Activated CD4-positive, alpha-beta T cell treated with anti-CD3 and anti-CD28 coated beads for 36 hours (primary cell): ENCODE results near the gene KLK3. TPM values are rescaled to one million over a fixed set of nuclear protein-coding genes. Genes with fewer than 3 reads are reported as not detected.
A peak's percentile ranks its signal among the peaks of the same experiment; 100 is the strongest.
"Not testable (repeated sequence)": the region's sequence is repeated elsewhere in the genome, so short reads cannot be mapped to it uniquely, and the experiment has no call there.

Experiments
- ATAC-seq: fragments of 200-7000 bp; cut with Tn5 transposase; one replicate; pipeline ENCODE4 v1.10.0; 2021; ENCODE audit warnings: mild to moderate bottlenecking, moderate library complexity
- CTCF ChIA-PET: fragments of 350-600 bp; sonication (Branson Sonifier 250); formaldehyde crosslinking; loops from one replicate; lab custom pipeline; 2021; ENCODE audit warnings: antibody characterized with exemption; lab: Charles Lee
- POLR2A ChIA-PET: fragments of 350-600 bp; sonication (Branson Sonifier 250); formaldehyde crosslinking; loops from one replicate; lab custom pipeline; 2021; ENCODE audit warnings: antibody characterized with exemption, inconsistent platforms; lab: Charles Lee
- DNase-seq: peaks from one replicate; pipeline ENCODE4 v3.0.0-alpha.2; 2020
- H3K27ac Mint-ChIP-seq: one replicate; pipeline ENCODE4 v1.8.0; 2021; ENCODE audit warnings: mixed read lengths
- H3K27me3 Mint-ChIP-seq: one replicate; pipeline ENCODE4 v1.8.0; 2021; ENCODE audit warnings: mixed read lengths
- H3K36me3 Mint-ChIP-seq: one replicate; pipeline ENCODE4 v1.8.0; 2021; ENCODE audit warnings: low read depth, mixed read lengths
- H3K4me1 Mint-ChIP-seq: one replicate; pipeline ENCODE4 v1.8.0; 2021; ENCODE audit warnings: mixed read lengths
- H3K4me3 Mint-ChIP-seq: one replicate; pipeline ENCODE4 v1.8.0; 2021; ENCODE audit warnings: mild to moderate bottlenecking, moderate library complexity, mixed read lengths
- H3K9me3 Mint-ChIP-seq: one replicate; pipeline ENCODE4 v1.8.0; 2021; ENCODE audit warnings: low read depth, mixed read lengths
- intact Hi-C, 2 experiments: fragments of 100-400 bp; cut with DNase I in 1 of 2; cut with micrococcal nuclease in 1 of 2; formaldehyde crosslinking; loops; one replicate each; pipeline versions ENCODE4 v1.14.2 to v1.15.1; 2022 to 2024; cut with DNase I, micrococcal nuclease
- total RNA-seq, 2 experiments: library from RNA; stranded (reverse); gene quantifications; one replicate each; pipeline ENCODE4 v1.2.3, GENCODE V29; 2021

Gene KLK3
- total RNA-seq, 2 experiments from 2014 or later: not detected

DNA sequence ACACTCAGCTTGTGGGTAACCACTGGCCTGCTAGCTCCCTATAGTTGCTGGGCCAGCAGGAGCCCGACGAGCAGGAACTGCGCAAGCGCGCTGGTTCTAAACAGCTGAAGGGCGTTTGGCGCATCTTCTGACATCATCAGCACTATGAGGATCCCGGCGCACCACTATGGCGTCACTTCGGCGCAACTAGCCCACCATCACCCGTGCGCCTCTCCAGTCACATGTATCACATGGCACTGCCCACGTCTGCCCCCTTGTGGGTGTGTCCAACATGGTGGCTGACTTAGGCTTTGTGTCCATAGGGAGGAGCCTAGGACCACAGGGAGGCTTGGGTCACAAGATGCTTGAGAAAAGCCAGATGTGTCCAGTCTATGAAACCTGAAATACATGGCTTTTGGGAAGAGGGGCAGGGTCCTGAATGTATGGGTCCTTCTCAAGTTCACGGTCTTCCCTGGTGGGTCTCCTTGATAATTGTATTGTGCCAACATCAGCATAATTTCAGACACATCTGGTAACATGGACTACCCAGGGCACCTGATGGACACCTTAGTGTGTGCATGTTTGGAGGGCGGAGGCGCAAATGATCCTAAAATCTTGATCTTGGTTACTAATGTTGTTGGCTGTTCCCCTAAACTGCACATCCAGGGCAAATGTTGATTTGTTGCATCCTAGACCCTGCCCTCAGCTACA, 38.5 kb downstream of the KLK3 start:
- peak; percentile 33 for DNase-seq
- intact Hi-C loops: no loop called here
- H3K36me3 Mint-ChIP-seq: no peaks in the 10 kb centered on the region
- ATAC-seq: no peak
- H3K4me3 Mint-ChIP-seq: no peak overlapping the region
- H3K9me3 Mint-ChIP-seq: peaks cover 10% of the 10 kb centered on the region
- no peak overlapping the region for H3K27ac Mint-ChIP-seq
- ChIA-PET CTCF (no interaction called here), POLR2A (no interaction called here)
- peaks cover 3% of the 10 kb centered on the region for H3K4me1 Mint-ChIP-seq
- H3K27me3 Mint-ChIP-seq: peaks cover 24% of the 10 kb centered on the region

DNA sequence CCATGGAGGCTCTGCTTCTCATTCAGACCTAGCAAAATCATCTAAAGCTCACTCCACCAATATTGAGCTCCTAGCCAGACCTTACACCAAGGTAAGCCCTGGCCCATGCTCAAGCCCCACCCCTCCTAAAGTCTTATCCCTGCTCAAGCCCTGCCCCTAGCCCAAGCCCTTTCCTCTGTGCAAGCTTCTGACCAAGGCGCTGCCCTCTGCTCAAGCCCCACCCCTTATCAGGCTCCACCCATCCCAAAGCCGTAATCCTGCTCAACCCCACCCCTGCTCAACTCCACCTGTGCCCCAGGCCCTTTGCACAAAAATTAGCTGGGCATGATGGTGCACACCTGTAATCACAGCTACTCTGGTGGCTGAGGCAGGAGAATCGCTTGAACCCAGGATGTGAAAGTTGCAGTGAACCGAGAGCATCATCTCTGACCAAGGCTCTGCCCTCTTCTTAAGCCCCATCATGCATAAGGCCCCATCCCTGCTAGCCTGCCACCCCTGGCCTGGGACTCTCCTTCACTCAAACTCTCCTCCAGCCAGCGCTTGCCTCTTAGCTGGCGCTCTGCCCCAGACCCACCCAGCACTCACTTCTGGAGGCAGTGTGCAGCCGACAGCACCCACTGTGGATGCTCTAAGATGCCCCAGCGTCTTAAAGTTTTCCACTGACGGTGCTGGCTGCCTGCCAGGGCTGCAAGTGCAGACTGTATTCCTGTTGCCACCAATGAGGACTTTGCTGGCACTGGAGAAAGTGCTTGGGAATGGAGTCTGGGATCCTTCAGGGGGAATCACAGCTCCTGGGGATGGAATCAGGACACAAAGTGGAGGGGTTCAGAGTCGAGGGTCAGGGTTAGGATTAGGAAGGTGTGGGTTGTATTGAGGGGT, 40.0 kb downstream of the KLK3 start:
- Mint-ChIP-seq H3K27ac (no peak overlapping the region), H3K36me3 (no peaks in the 10 kb centered on the region), H3K4me3 (no peak overlapping the region), H3K4me1 (peaks cover 3% of the 10 kb centered on the region), H3K27me3 (peaks cover 23% of the 10 kb centered on the region), H3K9me3 (peaks cover 10% of the 10 kb centered on the region)
- no peak for DNase-seq
- ChIA-PET POLR2A (no interaction called here), CTCF (interaction anchor here (0.7 kb wide), 1 partner anchor 140 kb away, joined by 3 read pairs; no protein-coding TSS in a partner anchor)
- no peak for ATAC-seq
- intact Hi-C loops: no loop called here

DNA sequence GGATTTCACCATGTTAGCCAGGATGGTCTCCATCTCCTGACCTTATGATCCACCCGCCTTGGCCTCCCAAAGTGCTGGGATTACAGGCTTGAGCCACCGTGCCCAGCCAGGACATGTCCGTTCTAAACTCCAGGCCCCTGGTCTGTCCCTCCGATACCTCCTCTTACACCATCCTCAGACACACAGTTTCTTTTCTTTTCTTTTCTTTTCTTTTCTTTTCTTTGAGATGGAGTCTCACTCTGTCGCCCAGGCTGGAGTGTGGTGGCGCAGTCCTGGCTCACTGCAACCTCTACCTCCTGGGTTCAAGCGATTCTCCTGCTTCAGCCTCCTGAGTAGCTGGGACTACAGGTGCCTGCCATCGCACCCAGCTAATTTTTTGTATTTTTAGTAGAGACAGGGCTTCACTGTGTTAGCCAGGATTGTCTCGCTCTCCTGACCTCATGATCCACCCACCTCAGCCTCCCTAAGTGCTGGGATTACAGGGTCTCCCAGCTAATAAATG, 41.4 kb downstream of the KLK3 start:
- ATAC-seq, DNase-seq: not testable (repeated sequence)
- CTCF ChIA-PET: interaction anchor here (0.6 to 0.8 kb wide), 4 partner anchors 10 to 760 kb away, joined by 3 read pairs; no protein-coding TSS in a partner anchor

DNA sequence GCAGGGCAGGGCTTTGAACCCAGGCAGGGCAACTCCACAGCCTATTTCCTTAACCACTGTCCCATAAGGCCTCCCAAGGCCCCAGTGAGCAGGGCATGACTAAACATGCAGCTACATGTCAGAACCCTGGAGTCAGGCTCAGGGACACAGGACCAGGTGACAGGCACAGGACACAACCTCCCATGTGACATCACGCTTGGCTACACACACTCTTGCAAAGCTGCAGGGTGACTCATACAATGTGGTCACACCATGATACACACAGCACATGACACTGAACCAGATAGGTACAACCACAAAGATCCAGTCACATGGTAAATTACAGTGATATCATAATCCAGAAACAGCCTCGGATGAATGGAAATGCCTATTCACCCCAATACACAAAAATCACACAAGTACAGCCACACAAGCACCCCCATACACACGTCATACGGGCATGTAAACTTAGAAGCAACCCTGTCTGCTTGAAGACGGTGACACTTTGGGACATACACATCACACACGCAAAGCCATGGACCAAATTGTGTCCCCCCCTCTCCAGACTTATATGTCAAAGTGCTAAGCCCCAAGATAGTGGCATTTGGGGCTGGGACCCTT, 42.0 kb downstream of the KLK3 start:
- Mint-ChIP-seq H3K27me3 (peaks cover 23% of the 10 kb centered on the region), H3K4me1 (peaks cover 3% of the 10 kb centered on the region), H3K9me3 (peaks cover 10% of the 10 kb centered on the region), H3K27ac (no peak overlapping the region), H3K4me3 (no peak overlapping the region), H3K36me3 (no peaks in the 10 kb centered on the region)
- ChIA-PET POLR2A (no interaction called here), CTCF (interaction anchor here (0.7 to 0.8 kb wide), 3 partner anchors 9 to 760 kb away, joined by 3 read pairs; no protein-coding TSS in a partner anchor)
- intact Hi-C loops: no loop called here
- ATAC-seq: peak; percentile 97
- DNase-seq: peak; percentile 65

More for the DNA sequence above, 41.4 kb downstream of the KLK3 start:
- intact Hi-C loops, POLR2A ChIA-PET, H3K4me3 Mint-ChIP-seq, H3K9me3 Mint-ChIP-seq, H3K27ac Mint-ChIP-seq, H3K4me1 Mint-ChIP-seq, H3K36me3 Mint-ChIP-seq: not testable (repeated sequence)
- peaks cover 23% of the 10 kb centered on the region for H3K27me3 Mint-ChIP-seq

DNA sequence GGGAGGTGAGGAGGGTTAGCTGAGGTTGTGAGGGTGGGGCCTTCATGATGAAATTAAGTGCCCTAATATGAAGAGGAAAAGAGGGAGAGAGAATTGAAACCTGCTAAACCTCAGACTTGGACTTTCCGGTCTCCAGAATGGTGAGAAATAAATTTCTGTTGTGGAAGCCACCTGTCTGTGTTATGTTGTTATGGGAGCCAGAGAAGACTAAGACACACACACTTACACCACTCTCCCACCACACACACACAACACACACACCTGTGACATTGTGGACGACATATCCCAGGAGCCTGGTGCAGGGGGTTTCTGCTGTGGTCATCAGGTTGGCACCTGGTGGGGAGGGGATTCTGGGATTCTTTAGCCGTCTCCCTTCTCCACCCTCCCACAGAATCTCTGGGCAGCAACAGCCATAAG, 42.5 kb downstream of the KLK3 start:
- ATAC-seq: no peak
- ChIA-PET CTCF (interaction anchor here (0.8 kb wide), 1 partner anchor 8 kb away, joined by 3 read pairs; no protein-coding TSS in a partner anchor), POLR2A (no interaction called here)
- Mint-ChIP-seq H3K4me1 (peaks cover 3% of the 10 kb centered on the region), H3K27me3 (peaks cover 23% of the 10 kb centered on the region), H3K27ac (no peak overlapping the region), H3K9me3 (peaks cover 10% of the 10 kb centered on the region), H3K4me3 (no peak overlapping the region), H3K36me3 (no peaks in the 10 kb centered on the region)
- DNase-seq: no peak
- intact Hi-C loops: no loop called here

DNA sequence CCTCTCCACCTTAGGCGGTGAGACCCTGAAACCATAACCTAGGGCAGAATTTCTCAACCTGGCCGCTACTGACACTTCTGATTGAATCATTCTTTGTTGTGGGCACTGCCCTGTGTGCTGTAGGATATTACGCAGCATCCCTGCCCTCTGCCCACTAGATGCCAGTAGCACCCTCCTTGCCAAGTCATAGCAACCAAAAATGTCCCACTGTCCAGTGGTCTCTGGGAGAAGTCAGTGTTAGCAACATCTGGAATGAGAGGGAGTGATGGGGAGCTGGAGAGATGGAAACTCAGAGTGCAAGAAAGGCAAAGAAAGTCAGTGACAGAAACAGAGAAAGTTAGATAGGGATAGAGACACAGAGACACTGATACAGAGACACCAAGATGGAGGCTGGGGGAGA, 42.9 kb downstream of the KLK3 start:
- peaks cover 10% of the 10 kb centered on the region for H3K9me3 Mint-ChIP-seq
- H3K4me1 Mint-ChIP-seq: peaks cover 3% of the 10 kb centered on the region
- no peaks in the 10 kb centered on the region for H3K36me3 Mint-ChIP-seq
- intact Hi-C loops: no loop called here
- ChIA-PET CTCF (interaction anchor here (0.7 to 1.9 kb wide), 2 partner anchors 24 to 102 kb away, joined by 4 read pairs; no protein-coding TSS in a partner anchor), POLR2A (no interaction called here)
- H3K4me3 Mint-ChIP-seq: no peak overlapping the region
- no peak overlapping the region for H3K27ac Mint-ChIP-seq
- ATAC-seq (no peak), DNase-seq (no peak)
- peaks cover 25% of the 10 kb centered on the region for H3K27me3 Mint-ChIP-seq

GRCh38 chr19:50898018-50898417, 43.3 kb downstream of the KLK3 start:
- ChIA-PET POLR2A (no interaction called here), CTCF (interaction anchor here (0.7 to 1.9 kb wide), 2 partner anchors 24 to 102 kb away, joined by 4 read pairs; no protein-coding TSS in a partner anchor)
- H3K27me3 Mint-ChIP-seq: peaks cover 25% of the 10 kb centered on the region
- H3K27ac Mint-ChIP-seq: no peak overlapping the region
- no peaks in the 10 kb centered on the region for H3K36me3 Mint-ChIP-seq
- H3K9me3 Mint-ChIP-seq: peaks cover 10% of the 10 kb centered on the region
- no peak for DNase-seq
- peaks cover 3% of the 10 kb centered on the region for H3K4me1 Mint-ChIP-seq
- intact Hi-C loops: no loop called here
- ATAC-seq: no peak
- no peak overlapping the region for H3K4me3 Mint-ChIP-seq

GRCh38 chr19:50899569-50899968, 44.9 kb downstream of the KLK3 start:
- intact Hi-C loops: no loop called here
- Mint-ChIP-seq H3K27ac (no peak overlapping the region), H3K4me1 (peaks cover 3% of the 10 kb centered on the region), H3K9me3 (peaks cover 6% of the 10 kb centered on the region), H3K27me3 (peaks cover 25% of the 10 kb centered on the region), H3K36me3 (no peaks in the 10 kb centered on the region), H3K4me3 (no peak overlapping the region)
- CTCF ChIA-PET: interaction anchor here (1.9 kb wide), 1 partner anchor 22 kb away, joined by 4 read pairs; no protein-coding TSS in a partner anchor
- no peak for DNase-seq
- ATAC-seq: no peak
- POLR2A ChIA-PET: no interaction called here

DNA sequence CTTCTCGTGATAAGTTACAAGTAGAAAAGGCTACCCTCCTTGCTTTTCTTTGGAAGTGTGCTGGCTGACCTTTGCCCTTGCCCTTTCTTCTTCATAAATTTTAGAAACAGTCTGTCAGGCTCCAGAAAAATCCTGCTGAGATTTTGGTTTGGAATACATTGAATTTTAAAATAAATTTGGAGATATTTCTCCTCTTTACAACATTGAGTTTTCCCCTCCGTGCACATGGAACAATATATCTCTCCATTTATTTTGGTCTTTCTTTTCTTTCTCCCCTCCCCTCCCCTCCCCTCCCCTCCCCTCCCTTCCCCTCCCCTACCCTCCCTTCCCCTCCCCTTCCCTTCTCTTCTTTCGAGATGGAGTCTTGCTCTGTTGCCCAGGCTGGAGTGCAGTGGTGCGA, 47.9 kb downstream of the KLK3 start:
- DNase-seq: no peak
- no peak overlapping the region for H3K27ac Mint-ChIP-seq
- ATAC-seq: no peak
- H3K36me3 Mint-ChIP-seq: no peaks in the 10 kb centered on the region
- intact Hi-C loops: no loop called here
- peaks cover 32% of the 10 kb centered on the region for H3K27me3 Mint-ChIP-seq
- CTCF ChIA-PET: no interaction called here
- no peaks in the 10 kb centered on the region for H3K9me3 Mint-ChIP-seq
- POLR2A ChIA-PET: no interaction called here
- H3K4me3 Mint-ChIP-seq: no peak overlapping the region
- H3K4me1 Mint-ChIP-seq: no peaks in the 10 kb centered on the region

GRCh38 chr19:50906217-50906616, 51.5 kb downstream of the KLK3 start:
- no peak overlapping the region for H3K4me3 Mint-ChIP-seq
- no peaks in the 10 kb centered on the region for H3K36me3 Mint-ChIP-seq
- peaks cover 55% of the 10 kb centered on the region for H3K27me3 Mint-ChIP-seq
- ChIA-PET POLR2A (no interaction called here), CTCF (interaction anchor here (0.7 to 1.3 kb wide), 4 partner anchors 14 to 221 kb away, joined by 3 to 8 read pairs (median 5); no protein-coding TSS in a partner anchor)
- H3K9me3 Mint-ChIP-seq: no peaks in the 10 kb centered on the region
- H3K27ac Mint-ChIP-seq: no peak overlapping the region
- ATAC-seq (no peak), DNase-seq (peak; percentile 76)
- H3K4me1 Mint-ChIP-seq: peaks cover 9% of the 10 kb centered on the region
- intact Hi-C loops: loop anchor here (1.0 kb wide), 1 partner anchor 16 kb away; no protein-coding TSS in a partner anchor

- Mint-ChIP-seq H3K27ac (no peak overlapping the region), H3K4me3 (no peak overlapping the region), H3K36me3 (no peaks in the 10 kb centered on the region), H3K4me1 (peaks cover 9% of the 10 kb centered on the region), H3K27me3 (peaks cover 54% of the 10 kb centered on the region), H3K9me3 (no peaks in the 10 kb centered on the region)
- ATAC-seq (no peak), DNase-seq (no peak)
- intact Hi-C loops: no loop called here
- POLR2A ChIA-PET: no interaction called here
- CTCF ChIA-PET: interaction anchor here (2.0 kb wide), 1 partner anchor 13 kb away, joined by 14 read pairs; no protein-coding TSS in a partner anchor
These were observed 53.6 kb downstream of the KLK3 start for GRCh38 chr19:50908336-50908735.
